ENCODE results near the gene RASSF1.

Gene RASSF1

GRCh38 chr3:50373146-50374051 is 32.8 kb upstream of the RASSF1 start:
- TF ChIP-seq, protein P1, sequence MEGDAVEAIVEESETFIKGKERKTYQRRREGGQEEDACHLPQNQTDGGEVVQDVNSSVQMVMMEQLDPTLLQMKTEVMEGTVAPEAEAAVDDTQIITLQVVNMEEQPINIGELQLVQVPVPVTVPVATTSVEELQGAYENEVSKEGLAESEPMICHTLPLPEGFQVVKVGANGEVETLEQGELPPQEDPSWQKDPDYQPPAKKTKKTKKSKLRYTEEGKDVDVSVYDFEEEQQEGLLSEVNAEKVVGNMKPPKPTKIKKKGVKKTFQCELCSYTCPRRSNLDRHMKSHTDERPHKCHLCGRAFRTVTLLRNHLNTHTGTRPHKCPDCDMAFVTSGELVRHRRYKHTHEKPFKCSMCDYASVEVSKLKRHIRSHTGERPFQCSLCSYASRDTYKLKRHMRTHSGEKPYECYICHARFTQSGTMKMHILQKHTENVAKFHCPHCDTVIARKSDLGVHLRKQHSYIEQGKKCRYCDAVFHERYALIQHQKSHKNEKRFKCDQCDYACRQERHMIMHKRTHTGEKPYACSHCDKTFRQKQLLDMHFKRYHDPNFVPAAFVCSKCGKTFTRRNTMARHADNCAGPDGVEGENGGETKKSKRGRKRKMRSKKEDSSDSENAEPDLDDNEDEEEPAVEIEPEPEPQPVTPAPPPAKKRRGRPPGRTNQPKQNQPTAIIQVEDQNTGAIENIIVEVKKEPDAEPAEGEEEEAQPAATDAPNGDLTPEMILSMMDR (conservative IDR thresholded peaks at IDR 0.05) = no peak
- H3K27ac ChIP-seq = no peak overlapping the region

DNA sequence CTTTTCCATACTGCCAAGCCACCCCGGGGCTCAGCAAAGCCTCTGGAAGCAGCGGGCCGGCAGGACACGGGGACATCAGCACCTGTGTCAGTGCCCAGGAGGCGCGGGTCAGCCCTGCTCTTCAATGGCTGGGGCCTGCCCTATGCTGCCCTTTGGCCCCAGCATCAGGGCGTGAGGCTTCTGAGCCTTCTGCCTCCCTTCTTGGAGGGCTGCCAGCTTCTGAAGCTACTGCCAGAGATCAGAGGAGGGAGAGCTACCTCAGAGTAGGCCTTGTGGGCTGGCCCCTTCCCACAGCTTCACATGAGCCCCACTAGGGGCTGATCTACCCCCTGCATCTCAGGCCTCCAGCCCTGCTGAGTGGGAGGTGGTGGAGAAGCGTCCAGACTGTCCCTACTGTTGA is 31.7 kb upstream of the RASSF1 start:
- TF ChIP-seq, protein P1 (conservative IDR thresholded peaks at IDR 0.05) = no peak
- no peak overlapping the region for H3K27ac ChIP-seq

GRCh38 chr3:50371133-50371685 is 30.6 kb upstream of the RASSF1 start:
- no peak overlapping the region for H3K27ac ChIP-seq
- TF ChIP-seq, protein P1 (conservative IDR thresholded peaks at IDR 0.05) = no peak

DNA sequence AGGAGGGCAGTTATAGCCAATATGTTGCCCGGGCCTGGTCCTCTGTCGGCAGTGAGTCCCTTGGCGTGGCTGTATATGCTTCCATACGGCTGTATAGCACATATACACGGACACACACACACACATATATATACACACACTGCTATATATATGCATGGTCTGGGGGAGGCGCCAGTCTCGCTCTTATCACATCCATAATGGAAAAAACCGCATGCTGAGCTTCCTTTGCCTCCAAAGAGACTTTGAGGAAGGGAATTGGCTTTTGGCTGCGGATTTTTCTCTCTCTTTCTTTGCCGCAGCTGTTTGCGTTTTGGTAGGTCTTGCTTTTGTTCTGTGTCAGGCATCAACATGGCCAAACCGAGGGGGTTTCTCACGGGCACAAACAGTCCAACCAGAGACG is 30.0 kb upstream of the RASSF1 start:
- H3K27ac ChIP-seq = no peak overlapping the region
- TF ChIP-seq, protein P1 (conservative IDR thresholded peaks at IDR 0.05) = peak; percentile 36

- no peak overlapping the region for H3K27ac ChIP-seq
- TF ChIP-seq, protein P1 (conservative IDR thresholded peaks at IDR 0.05) = no peak
Measured at GRCh38 chr3:50369012-50369670, 28.5 kb upstream of the RASSF1 start.

DNA sequence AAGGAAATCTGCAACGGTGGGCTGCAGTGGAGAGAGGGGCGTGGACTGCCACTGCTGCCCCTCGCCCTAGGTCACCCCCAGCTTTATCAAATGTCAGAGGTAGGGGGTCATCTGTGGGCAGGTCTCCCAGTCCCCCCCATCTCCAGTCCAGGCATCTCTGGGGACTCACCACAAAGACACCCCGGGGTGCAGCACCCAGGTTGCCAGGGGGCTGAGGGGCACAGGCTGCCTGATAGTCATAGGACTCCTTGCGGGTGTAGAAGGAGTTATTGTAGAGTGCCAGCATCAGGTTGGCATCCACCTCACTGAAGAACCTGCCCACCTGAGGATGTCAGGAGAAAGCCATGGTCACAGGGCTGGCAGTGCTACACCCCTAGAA is 25.2 kb upstream of the RASSF1 start:
- peak overlapping the region; percentile 44; the same call in 1 of the 2 replicates for H3K27ac ChIP-seq
- TF ChIP-seq, protein P1 (conservative IDR thresholded peaks at IDR 0.05) = no peak

Data from VCaP (cell line).